ENCODE results near the gene ULK2. TPM values are rescaled to one million over a fixed set of nuclear protein-coding genes. Genes with fewer than 3 reads are reported as not detected.

ULK2 gene
- polyA plus RNA-seq, 1 donor from 2014 or later, result 55.1 TPM

DNA sequence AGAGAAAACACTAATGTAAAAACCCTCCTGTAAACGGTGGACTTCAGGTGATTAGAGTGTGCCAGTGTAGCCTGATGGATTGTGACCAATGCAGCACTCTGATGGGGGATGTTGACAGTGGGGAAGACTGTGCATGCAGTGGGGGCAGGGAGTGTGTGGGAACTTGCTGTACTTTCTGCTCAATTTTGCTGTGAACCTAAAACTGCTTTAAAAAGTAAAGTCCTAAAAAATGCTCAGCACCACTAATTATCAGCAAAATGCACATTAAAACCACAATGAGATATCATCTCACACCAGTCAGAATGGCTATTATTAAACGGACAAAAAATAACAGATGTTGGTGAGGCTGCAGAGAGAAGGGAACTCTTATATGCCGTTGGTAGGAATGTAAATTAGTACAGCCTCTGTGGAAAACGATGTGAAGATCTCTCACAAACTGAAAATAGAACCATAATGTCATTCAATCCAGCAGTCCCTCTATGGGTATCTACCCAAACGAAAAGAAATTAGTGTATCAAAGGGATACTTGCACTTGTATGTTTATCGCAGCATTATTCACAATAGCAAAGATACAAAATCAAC, 9.7 kb upstream of the ULK2 start:
- H3K4me2 ChIP-seq (ENCODE audit: low read length), result no peak overlapping the region
- no peaks in the 10 kb centered on the region for H3K9me2 ChIP-seq (ENCODE audit: insufficient read depth, low read length)
- H2AFZ ChIP-seq (ENCODE audit: low read depth, low read length), result no peak overlapping the region
- H3K36me3 ChIP-seq (ENCODE audit: insufficient read depth, low read length), result no peaks in the 10 kb centered on the region
- H3K79me2 ChIP-seq (replicated peaks; ENCODE audit: insufficient read depth, low read length), result no peaks in the 10 kb centered on the region
- no peaks in the 10 kb centered on the region for H3K9me3 ChIP-seq (ENCODE audit: low read length)
- H3K27me3 ChIP-seq (ENCODE audit: insufficient read depth, low read depth, low read length), result no peaks in the 10 kb centered on the region
- no peak overlapping the region for H3K9ac ChIP-seq (ENCODE audit: low read length)
- no peak overlapping the region for H3K27ac ChIP-seq (ENCODE audit: low read length)
- no peak overlapping the region for H3K4me3 ChIP-seq (ENCODE audit: low read length)
- TF ChIP-seq TAF1 (IDR thresholded peaks at IDR 0.05; ENCODE audit: low read depth), result no peak
- no peak for TF ChIP-seq MXI1 (conservative IDR thresholded peaks at IDR 0.05; ENCODE audit: poor library complexity, severe bottlenecking)
- no peaks in the 10 kb centered on the region for H3F3A ChIP-seq (ENCODE audit: insufficient read depth, low read length, poor library complexity, severe bottlenecking)
- H4K20me1 ChIP-seq (ENCODE audit: insufficient read depth), result no peaks in the 10 kb centered on the region

DNA sequence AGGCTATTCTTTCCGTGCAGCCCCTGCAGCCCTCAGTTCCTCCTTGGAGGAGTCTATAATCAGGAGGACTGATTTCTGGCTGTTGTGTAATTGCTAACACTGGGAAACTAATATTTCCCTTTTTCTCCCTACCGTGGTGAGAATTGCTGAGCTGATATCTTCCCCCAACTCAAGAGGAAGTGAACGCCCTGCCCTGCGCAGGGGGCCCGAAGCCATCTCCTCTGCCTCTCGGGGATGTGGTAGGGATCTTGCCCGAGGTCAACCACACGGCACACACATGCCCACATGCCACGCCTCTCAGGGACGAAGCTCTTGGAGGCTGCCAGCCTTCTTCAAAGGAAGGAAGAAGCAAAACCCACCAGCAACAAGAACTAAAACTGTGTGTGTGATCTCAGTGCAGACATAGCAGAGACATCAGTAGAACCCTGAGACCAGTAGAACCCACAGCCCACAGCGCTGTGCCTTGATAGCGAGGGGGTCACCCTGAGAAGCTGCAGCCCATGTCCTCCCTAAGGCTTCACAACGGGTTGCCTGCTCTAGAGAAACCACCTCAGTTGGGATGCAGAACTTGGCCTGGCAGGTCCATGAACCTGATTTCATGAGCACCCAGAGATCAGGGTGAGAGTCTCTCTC, 8.9 kb upstream of the ULK2 start:
- no peak overlapping the region for H3K4me2 ChIP-seq (ENCODE audit: low read length)
- H3K9me3 ChIP-seq (ENCODE audit: low read length), result no peaks in the 10 kb centered on the region
- H2AFZ ChIP-seq (ENCODE audit: low read depth, low read length), result no peak overlapping the region
- H3K4me3 ChIP-seq (ENCODE audit: low read length), result no peak overlapping the region
- H3K36me3 ChIP-seq (ENCODE audit: insufficient read depth, low read length), result no peaks in the 10 kb centered on the region
- TF ChIP-seq RAD21 (conservative IDR thresholded peaks at IDR 0.05) (no peak), POLR2AphosphoS5 (IDR thresholded peaks at IDR 0.05) (no peak), EZH2 (IDR thresholded peaks at IDR 0.05; ENCODE audit: borderline replicate concordance, insufficient read depth, low read length, poor library complexity, severe bottlenecking) (no peak), MXI1 (conservative IDR thresholded peaks at IDR 0.05; ENCODE audit: poor library complexity, severe bottlenecking) (no peak), EP300 (conservative IDR thresholded peaks at IDR 0.05; ENCODE audit: poor library complexity, severe bottlenecking) (no peak), TAF1 (IDR thresholded peaks at IDR 0.05; ENCODE audit: low read depth) (no peak), SMC3 (conservative IDR thresholded peaks at IDR 0.05; ENCODE audit: poor library complexity) (no peak)
- TF ChIP-seq, protein P1, sequence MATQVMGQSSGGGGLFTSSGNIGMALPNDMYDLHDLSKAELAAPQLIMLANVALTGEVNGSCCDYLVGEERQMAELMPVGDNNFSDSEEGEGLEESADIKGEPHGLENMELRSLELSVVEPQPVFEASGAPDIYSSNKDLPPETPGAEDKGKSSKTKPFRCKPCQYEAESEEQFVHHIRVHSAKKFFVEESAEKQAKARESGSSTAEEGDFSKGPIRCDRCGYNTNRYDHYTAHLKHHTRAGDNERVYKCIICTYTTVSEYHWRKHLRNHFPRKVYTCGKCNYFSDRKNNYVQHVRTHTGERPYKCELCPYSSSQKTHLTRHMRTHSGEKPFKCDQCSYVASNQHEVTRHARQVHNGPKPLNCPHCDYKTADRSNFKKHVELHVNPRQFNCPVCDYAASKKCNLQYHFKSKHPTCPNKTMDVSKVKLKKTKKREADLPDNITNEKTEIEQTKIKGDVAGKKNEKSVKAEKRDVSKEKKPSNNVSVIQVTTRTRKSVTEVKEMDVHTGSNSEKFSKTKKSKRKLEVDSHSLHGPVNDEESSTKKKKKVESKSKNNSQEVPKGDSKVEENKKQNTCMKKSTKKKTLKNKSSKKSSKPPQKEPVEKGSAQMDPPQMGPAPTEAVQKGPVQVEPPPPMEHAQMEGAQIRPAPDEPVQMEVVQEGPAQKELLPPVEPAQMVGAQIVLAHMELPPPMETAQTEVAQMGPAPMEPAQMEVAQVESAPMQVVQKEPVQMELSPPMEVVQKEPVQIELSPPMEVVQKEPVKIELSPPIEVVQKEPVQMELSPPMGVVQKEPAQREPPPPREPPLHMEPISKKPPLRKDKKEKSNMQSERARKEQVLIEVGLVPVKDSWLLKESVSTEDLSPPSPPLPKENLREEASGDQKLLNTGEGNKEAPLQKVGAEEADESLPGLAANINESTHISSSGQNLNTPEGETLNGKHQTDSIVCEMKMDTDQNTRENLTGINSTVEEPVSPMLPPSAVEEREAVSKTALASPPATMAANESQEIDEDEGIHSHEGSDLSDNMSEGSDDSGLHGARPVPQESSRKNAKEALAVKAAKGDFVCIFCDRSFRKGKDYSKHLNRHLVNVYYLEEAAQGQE (IDR thresholded peaks at IDR 0.05; ENCODE audit: borderline replicate concordance), result no peak
- TF ChIP-seq, protein P2, sequence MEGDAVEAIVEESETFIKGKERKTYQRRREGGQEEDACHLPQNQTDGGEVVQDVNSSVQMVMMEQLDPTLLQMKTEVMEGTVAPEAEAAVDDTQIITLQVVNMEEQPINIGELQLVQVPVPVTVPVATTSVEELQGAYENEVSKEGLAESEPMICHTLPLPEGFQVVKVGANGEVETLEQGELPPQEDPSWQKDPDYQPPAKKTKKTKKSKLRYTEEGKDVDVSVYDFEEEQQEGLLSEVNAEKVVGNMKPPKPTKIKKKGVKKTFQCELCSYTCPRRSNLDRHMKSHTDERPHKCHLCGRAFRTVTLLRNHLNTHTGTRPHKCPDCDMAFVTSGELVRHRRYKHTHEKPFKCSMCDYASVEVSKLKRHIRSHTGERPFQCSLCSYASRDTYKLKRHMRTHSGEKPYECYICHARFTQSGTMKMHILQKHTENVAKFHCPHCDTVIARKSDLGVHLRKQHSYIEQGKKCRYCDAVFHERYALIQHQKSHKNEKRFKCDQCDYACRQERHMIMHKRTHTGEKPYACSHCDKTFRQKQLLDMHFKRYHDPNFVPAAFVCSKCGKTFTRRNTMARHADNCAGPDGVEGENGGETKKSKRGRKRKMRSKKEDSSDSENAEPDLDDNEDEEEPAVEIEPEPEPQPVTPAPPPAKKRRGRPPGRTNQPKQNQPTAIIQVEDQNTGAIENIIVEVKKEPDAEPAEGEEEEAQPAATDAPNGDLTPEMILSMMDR (IDR thresholded peaks at IDR 0.05; ENCODE audit: poor library complexity, severe bottlenecking), result no peak
- no peaks in the 10 kb centered on the region for H3K79me2 ChIP-seq (replicated peaks; ENCODE audit: insufficient read depth, low read length)
- H3K27ac ChIP-seq (ENCODE audit: low read length), result no peak overlapping the region
- H4K20me1 ChIP-seq (ENCODE audit: insufficient read depth), result no peaks in the 10 kb centered on the region
- H3K9me2 ChIP-seq (ENCODE audit: insufficient read depth, low read length), result no peaks in the 10 kb centered on the region
- H3K9ac ChIP-seq (ENCODE audit: low read length), result no peak overlapping the region
- no peaks in the 10 kb centered on the region for H3F3A ChIP-seq (ENCODE audit: insufficient read depth, low read length, poor library complexity, severe bottlenecking)
- H3K27me3 ChIP-seq (ENCODE audit: insufficient read depth, low read depth, low read length), result no peaks in the 10 kb centered on the region

Measured in neural cell (in vitro differentiated cells).